ENCODE results near the gene HPCAL4. TPM values are rescaled to one million over a fixed set of nuclear protein-coding genes. Genes with fewer than 3 reads are reported as not detected.

Gene HPCAL4
- total and polyA plus RNA-seq, 2 experiments from 2014 or later: 0.08 to 1.2 TPM

GRCh38 chr1:39711104-39711965, 20.1 kb upstream of the HPCAL4 start:
- no peak overlapping the region for H2AFZ ChIP-seq
- H3K4me1 ChIP-seq (ENCODE audit: insufficient read depth): peaks cover 7% of the 10 kb centered on the region; the same call in 1 of the 2 replicates
- peak; percentile 10 for ATAC-seq
- Mint-ChIP-seq H3K4me3 (no peak overlapping the region; the same call in 2 of the 3 replicates), H3K27me3 (ENCODE audit: insufficient read depth, low read depth, poor library complexity) (peaks cover 100% of the 10 kb centered on the region), H3K9me3 (no peaks in the 10 kb centered on the region), H3K36me3 (ENCODE audit: low read depth) (no peaks in the 10 kb centered on the region), H3K4me1 (peaks cover 15% of the 10 kb centered on the region), H3K27ac (no peak overlapping the region)
- peaks cover 100% of the 10 kb centered on the region for H3K27me3 ChIP-seq (ENCODE audit: insufficient read depth)
- no peaks in the 10 kb centered on the region for H3K9me2 ChIP-seq (ENCODE audit: insufficient read depth)
- TF ChIP-seq EZH2 (IDR thresholded peaks at IDR 0.05; ENCODE audit: low read depth, unreplicated experiment) (peak; percentile 42), POLR2AphosphoS5 (IDR thresholded peaks at IDR 0.05; ENCODE audit: low read depth) (no peak), EZH2phosphoT487 (IDR thresholded peaks at IDR 0.05; ENCODE audit: unreplicated experiment) (no peak), CTCF (conservative IDR thresholded peaks at IDR 0.05; ENCODE audit: low read depth in 2 of 2) (peak; percentile 23 to 31; a peak in 3 of 4 replicates)
- H3K4me3 ChIP-seq: no peak overlapping the region
- peaks cover 12% of the 10 kb centered on the region; the same call in 1 of the 2 replicates for H3F3A ChIP-seq (replicated peaks; ENCODE audit: low read depth)
- DNase-seq (ENCODE audit: low spot score): peak; percentile 34
- 0 out of 2 replicates have a peak overlapping the region, but pooled peaks have one; percentile 28 for H3K4me2 ChIP-seq
- no peaks in the 10 kb centered on the region for H3K36me3 ChIP-seq (ENCODE audit: insufficient read depth)
- H3K79me2 ChIP-seq (replicated peaks; ENCODE audit: insufficient read depth): no peaks in the 10 kb centered on the region
- peaks cover 54% of the 10 kb centered on the region for H4K20me1 ChIP-seq (replicated peaks; ENCODE audit: insufficient read depth)
- H3K27ac ChIP-seq (ENCODE audit: low read depth): no peak overlapping the region

- Histone ChIP-seq H3K27me3 (ENCODE audit: insufficient read depth) (peaks cover 100% of the 10 kb centered on the region), H3K4me1 (ENCODE audit: insufficient read depth) (peaks cover 7% of the 10 kb centered on the region; the same call in 1 of the 2 replicates), H3F3A (replicated peaks; ENCODE audit: low read depth) (peaks cover 6% of the 10 kb centered on the region; the same call in 1 of the 2 replicates), H2AFZ (no peak overlapping the region), H3K4me3 (no peak overlapping the region), H3K79me2 (replicated peaks; ENCODE audit: insufficient read depth) (no peaks in the 10 kb centered on the region), H3K27ac (ENCODE audit: low read depth) (no peak overlapping the region), H4K20me1 (replicated peaks; ENCODE audit: insufficient read depth) (peaks cover 32% of the 10 kb centered on the region), H3K4me2 (no peak overlapping the region), H3K9me2 (ENCODE audit: insufficient read depth) (no peaks in the 10 kb centered on the region), H3K36me3 (ENCODE audit: insufficient read depth) (no peaks in the 10 kb centered on the region)
- Mint-ChIP-seq H3K9me3 (no peaks in the 10 kb centered on the region), H3K36me3 (ENCODE audit: low read depth) (no peaks in the 10 kb centered on the region), H3K4me1 (peaks cover 15% of the 10 kb centered on the region), H3K27ac (no peak overlapping the region), H3K27me3 (ENCODE audit: insufficient read depth, low read depth, poor library complexity) (peaks cover 95% of the 10 kb centered on the region), H3K4me3 (no peak overlapping the region)
- DNase-seq (ENCODE audit: low spot score): no peak
- ATAC-seq: no peak
- TF ChIP-seq ZNF114 (CRISPR knock-in tag; IDR thresholded peaks at IDR 0.05): no peak
- no peak for TF ChIP-seq JUNB (IDR thresholded peaks at IDR 0.05; ENCODE audit: unreplicated experiment)
- no peak for TF ChIP-seq ETS1 (IDR thresholded peaks at IDR 0.05)
- TF ChIP-seq NANOG (IDR thresholded peaks at IDR 0.05; ENCODE audit: borderline replicate concordance): no peak
- no peak for TF ChIP-seq CREB1 (CRISPR knock-in tag; IDR thresholded peaks at IDR 0.05; ENCODE audit: low read depth)
- TF ChIP-seq POLR2AphosphoS5 (IDR thresholded peaks at IDR 0.05; ENCODE audit: low read depth): no peak
- no peak for TF ChIP-seq ZNF331 (CRISPR knock-in tag; IDR thresholded peaks at IDR 0.05; ENCODE audit: low read depth)
- TF ChIP-seq REST (IDR thresholded peaks at IDR 0.05; ENCODE audit: unreplicated experiment): no peak
- TF ChIP-seq EZH2phosphoT487 (IDR thresholded peaks at IDR 0.05; ENCODE audit: unreplicated experiment): no peak
- TF ChIP-seq EZH2 (IDR thresholded peaks at IDR 0.05; ENCODE audit: low read depth, unreplicated experiment): no peak
- TF ChIP-seq STAT1 (IDR thresholded peaks at IDR 0.05; ENCODE audit: unreplicated experiment): no peak
- TF ChIP-seq CTCF (conservative IDR thresholded peaks at IDR 0.05; ENCODE audit: low read depth in 2 of 2): no peak
These were observed 16.3 kb upstream of the HPCAL4 start for GRCh38 chr1:39707506-39707905.

Data from GM23338 (cell line).